DOHH2 (cell line): ENCODE measurements around the gene FKBP2.
A peak's percentile ranks its signal among the peaks of the same experiment; 100 is the strongest.

Experiments used
- H3F3A ChIP-seq: fragments of 200-600 bp; sonication (generic), shearing (Covaris generic); 2 replicates; pipeline ENCODE4 v1.6.0; 2016; ENCODE audit warnings: antibody characterized with exemption, mild to moderate bottlenecking; ENCODE audit not compliant: control insufficient read depth, insufficient read depth
- H3K27ac ChIP-seq: fragments of 200-600 bp; sonication (generic); 2 replicates; pipeline ENCODE4 v1.5.1; 2014; ENCODE audit warnings: low read depth, mild to moderate bottlenecking, low read length, moderate library complexity
- H3K27me3 ChIP-seq: fragments of 200-600 bp; sonication (generic); 2 replicates; pipeline ENCODE4 v1.6.1; 2014; ENCODE audit warnings: mild to moderate bottlenecking, low read length, mixed read lengths; ENCODE audit not compliant: control insufficient read depth
- H3K36me3 ChIP-seq: fragments of 200-600 bp; sonication (generic); 2 replicates; pipeline ENCODE4 v1.6.1; 2014; ENCODE audit warnings: mild to moderate bottlenecking, low read length, moderate library complexity, mixed read lengths; ENCODE audit not compliant: control insufficient read depth
- H3K4me1 ChIP-seq: fragments of 200-600 bp; sonication (generic); 2 replicates; pipeline ENCODE4 v1.6.1; 2014; ENCODE audit warnings: mild to moderate bottlenecking, low read length, mixed read lengths; ENCODE audit not compliant: control insufficient read depth
- H3K4me2 ChIP-seq: fragments of 200-600 bp; sonication (generic); 2 replicates; pipeline ENCODE4 v1.6.0; 2014; ENCODE audit warnings: mild to moderate bottlenecking, low read length, moderate library complexity
- H3K4me3 ChIP-seq: fragments of 200-600 bp; sonication (generic); 2 replicates; pipeline ENCODE4 v1.5.1; 2014; ENCODE audit warnings: mild to moderate bottlenecking, low read length, mixed read lengths
- H3K79me2 ChIP-seq: fragments of 200-600 bp; sonication (generic); 2 replicates; pipeline ENCODE4 v1.6.1; 2014; ENCODE audit warnings: mild to moderate bottlenecking, low read length, mixed read lengths; ENCODE audit not compliant: control insufficient read depth
- H3K9me2 ChIP-seq: fragments of 200-600 bp; sonication (generic); replicated peaks from 2 replicates; pipeline ENCODE4 v1.6.1; 2014; ENCODE audit warnings: mild to moderate bottlenecking, low read length, mixed read lengths; ENCODE audit not compliant: control insufficient read depth
- H3K9me3 ChIP-seq: fragments of 200-600 bp; sonication (generic); 2 replicates; pipeline ENCODE4 v1.6.1; 2014; ENCODE audit warnings: antibody characterized with exemption, low read length, mixed read lengths; ENCODE audit not compliant: control insufficient read depth, insufficient read depth
- H4K20me1 ChIP-seq: fragments of 200-600 bp; sonication (generic); 2 replicates; pipeline ENCODE4 v1.6.0; 2014; ENCODE audit warnings: low read depth, mild to moderate bottlenecking, antibody characterized with exemption, low read length, moderate library complexity; ENCODE audit not compliant: control insufficient read depth, insufficient read depth
- EZH2phosphoT487 ChIP-seq: fragments of 200-600 bp; sonication (generic); IDR thresholded peaks from 2 replicates; pipeline ENCODE4 v1.6.1; 2017; ENCODE audit warnings: borderline replicate concordance, mild to moderate bottlenecking, antibody characterized with exemption, low read length, moderate library complexity, mixed read lengths
- TF ChIP-seq, protein P1 (sequence below): fragments of 200-600 bp; sonication (generic); IDR thresholded peaks from one replicate; pipeline ENCODE4 v1.5.1; 2014; ENCODE audit warnings: antibody characterized with exemption, mild to moderate bottlenecking, low read depth, low read length; ENCODE audit not compliant: poor library complexity, severe bottlenecking

The FKBP2 gene

DNA sequence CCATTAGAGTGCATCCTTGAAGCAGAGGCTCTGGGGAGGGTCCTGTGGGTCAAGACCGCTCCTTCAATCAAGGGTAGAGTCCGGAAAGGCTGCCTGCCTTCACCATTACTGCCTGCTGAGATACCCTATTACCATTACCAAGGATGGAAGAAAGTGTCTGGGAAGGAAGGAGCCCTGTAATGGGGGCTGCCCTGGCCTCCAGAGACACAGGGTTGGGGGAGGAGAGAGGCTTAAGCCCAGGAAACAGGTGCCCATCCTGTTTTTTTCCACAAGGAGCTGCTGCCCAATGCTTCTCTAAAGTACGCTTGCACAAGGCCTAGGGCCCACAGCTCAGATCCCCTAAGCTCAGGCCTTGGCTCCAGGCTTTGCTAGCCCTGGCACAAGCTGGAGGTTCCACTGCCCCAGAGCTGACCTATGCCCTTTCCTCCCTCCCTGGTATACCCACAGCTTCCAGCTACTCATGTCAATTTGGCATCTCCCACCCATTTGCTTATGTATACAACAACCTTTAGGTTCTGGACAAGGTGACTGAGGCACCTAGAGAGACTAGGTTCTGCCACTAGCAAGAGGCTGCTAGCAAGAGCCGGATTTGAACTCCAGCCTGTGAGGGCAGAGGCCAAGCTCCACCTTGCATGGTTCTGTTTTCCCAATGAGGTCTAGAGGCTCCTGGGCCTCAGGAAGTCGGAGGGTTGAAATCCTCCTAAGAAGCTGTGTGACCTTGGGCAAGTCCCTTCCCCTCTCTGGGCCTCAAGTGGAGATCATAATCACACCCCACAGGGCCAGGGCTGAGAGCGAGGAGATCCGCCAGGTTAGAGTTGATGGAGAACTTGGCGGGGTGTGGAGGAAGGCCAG is 8.9 kb downstream of the FKBP2 start:
- Histone ChIP-seq H3K9me2 (no peaks in the 10 kb centered on the region), H3F3A (peaks cover 20% of the 10 kb centered on the region), H3K79me2 (peaks cover 31% of the 10 kb centered on the region), H4K20me1 (peaks cover 5% of the 10 kb centered on the region; the same call in 1 of the 2 replicates), H3K4me2 (no peak overlapping the region), H3K27me3 (no peaks in the 10 kb centered on the region), H3K4me3 (no peak overlapping the region), H3K4me1 (peaks cover 51% of the 10 kb centered on the region), H3K36me3 (peaks cover 16% of the 10 kb centered on the region), H3K9me3 (no peaks in the 10 kb centered on the region), H3K27ac (no peak overlapping the region)
- TF ChIP-seq, protein P1, sequence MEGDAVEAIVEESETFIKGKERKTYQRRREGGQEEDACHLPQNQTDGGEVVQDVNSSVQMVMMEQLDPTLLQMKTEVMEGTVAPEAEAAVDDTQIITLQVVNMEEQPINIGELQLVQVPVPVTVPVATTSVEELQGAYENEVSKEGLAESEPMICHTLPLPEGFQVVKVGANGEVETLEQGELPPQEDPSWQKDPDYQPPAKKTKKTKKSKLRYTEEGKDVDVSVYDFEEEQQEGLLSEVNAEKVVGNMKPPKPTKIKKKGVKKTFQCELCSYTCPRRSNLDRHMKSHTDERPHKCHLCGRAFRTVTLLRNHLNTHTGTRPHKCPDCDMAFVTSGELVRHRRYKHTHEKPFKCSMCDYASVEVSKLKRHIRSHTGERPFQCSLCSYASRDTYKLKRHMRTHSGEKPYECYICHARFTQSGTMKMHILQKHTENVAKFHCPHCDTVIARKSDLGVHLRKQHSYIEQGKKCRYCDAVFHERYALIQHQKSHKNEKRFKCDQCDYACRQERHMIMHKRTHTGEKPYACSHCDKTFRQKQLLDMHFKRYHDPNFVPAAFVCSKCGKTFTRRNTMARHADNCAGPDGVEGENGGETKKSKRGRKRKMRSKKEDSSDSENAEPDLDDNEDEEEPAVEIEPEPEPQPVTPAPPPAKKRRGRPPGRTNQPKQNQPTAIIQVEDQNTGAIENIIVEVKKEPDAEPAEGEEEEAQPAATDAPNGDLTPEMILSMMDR = no peak
- TF ChIP-seq EZH2phosphoT487 = no peak

DNA sequence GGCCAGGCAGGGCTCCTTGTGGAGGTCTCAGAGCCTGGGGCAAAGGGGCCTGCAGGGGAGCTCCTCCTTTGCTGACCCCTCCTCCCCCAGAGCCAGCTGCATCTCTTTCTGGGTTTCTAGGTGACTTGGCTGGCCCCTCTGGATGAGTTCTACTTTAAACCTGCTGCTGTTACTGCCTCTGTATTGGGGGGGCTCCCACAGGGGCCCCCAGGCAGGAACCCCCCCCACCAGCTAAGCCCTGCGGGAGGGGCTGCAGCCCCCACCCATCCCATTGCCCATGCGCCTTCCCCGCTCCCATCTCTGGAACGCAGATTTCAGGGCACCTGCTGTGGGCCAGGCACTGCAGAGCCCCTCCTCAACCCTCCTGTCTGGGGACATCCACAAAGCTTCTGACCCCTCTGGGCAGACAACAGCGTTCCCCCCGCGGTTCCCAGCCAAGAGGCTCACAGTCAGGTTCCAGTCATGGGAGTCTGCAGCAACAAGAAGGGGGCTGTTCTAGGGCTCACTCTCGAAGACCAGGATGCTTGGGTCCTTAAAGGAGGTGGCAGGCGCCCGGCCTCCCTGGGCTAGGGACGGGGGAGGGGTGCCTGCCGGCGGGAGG is 9.6 kb downstream of the FKBP2 start:
- Histone ChIP-seq H3K9me2 (no peaks in the 10 kb centered on the region), H3K4me2 (peak overlapping the region; percentile 92), H4K20me1 (peaks cover 5% of the 10 kb centered on the region; the same call in 1 of the 2 replicates), H3K27ac (no peak overlapping the region), H3F3A (peaks cover 16% of the 10 kb centered on the region), H3K27me3 (no peaks in the 10 kb centered on the region), H3K36me3 (peaks cover 15% of the 10 kb centered on the region), H3K4me1 (peaks cover 44% of the 10 kb centered on the region), H3K79me2 (peaks cover 24% of the 10 kb centered on the region), H3K4me3 (peak overlapping the region; percentile 95), H3K9me3 (no peaks in the 10 kb centered on the region)
- TF ChIP-seq, protein P1 = no peak
- TF ChIP-seq EZH2phosphoT487 = no peak

DNA sequence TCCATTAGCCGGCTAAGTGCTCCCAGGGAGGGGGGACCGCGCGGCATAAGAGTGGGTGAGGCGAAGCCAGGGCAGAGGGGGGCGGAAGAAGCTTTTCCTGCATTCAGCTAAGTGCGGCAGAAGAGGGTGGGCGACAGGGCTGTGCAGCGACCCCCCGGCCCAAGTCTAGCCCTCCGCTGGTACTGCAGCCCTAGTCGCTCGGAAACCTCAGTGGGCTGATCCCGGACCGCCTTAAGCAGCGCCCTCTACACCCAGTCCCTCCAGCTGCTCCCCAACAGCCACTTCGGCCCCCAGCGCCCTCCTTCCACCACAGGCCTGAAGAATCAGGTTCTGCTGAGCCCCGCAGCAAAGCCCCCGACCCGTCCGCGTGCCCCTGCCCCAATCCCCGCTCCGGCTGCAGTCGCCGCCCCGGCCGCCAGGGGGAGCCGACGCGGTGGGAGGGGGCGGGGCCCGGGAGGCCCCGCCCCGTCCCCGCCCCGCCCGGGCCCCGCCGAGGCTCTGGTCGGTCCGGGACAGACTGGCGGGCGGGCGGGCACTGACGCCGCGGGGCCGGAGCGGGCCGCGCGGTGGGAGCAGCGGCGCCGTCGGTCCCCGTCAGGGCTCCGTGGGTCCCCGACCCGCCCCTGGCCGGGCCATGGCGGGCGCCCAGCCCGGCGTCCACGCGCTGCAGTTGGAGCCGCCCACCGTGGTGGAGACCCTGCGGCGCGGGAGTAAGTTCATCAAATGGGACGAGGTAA is 10.3 kb downstream of the FKBP2 start, which contains the start of gene PLCB3:
Gene PLCB3, plus strand, starts transcription at position 515 of the 737 bp plus-strand sequence. Its CDS starts 120 bp downstream, at position 635.
- peaks cover 14% of the 10 kb centered on the region for H3K36me3 ChIP-seq
- peaks cover 5% of the 10 kb centered on the region; the same call in 1 of the 2 replicates for H4K20me1 ChIP-seq
- peak within 1 kb of the TSS; percentile 95 for H3K4me3 ChIP-seq
- peaks cover 42% of the 10 kb centered on the region for H3K4me1 ChIP-seq
- H3K4me2 ChIP-seq = peak within 1 kb of the TSS; percentile 97
- TF ChIP-seq, protein P1 = peak; percentile 66
- no peak for TF ChIP-seq EZH2phosphoT487
- H3K27me3 ChIP-seq = no peaks in the 10 kb centered on the region
- H3K9me2 ChIP-seq = no peaks in the 10 kb centered on the region
- H3K9me3 ChIP-seq = no peaks in the 10 kb centered on the region
- peaks cover 17% of the 10 kb centered on the region for H3K79me2 ChIP-seq
- peaks cover 16% of the 10 kb centered on the region for H3F3A ChIP-seq
- peak within 1 kb of the TSS; percentile 5; the same call in 1 of the 2 replicates for H3K27ac ChIP-seq
